Prostate gland (tissue), 2 donors: ENCODE measurements around the gene TRAP1. TPM values are rescaled to one million over a fixed set of nuclear protein-coding genes. Genes with fewer than 3 reads are reported as not detected.

Experiments used
- DNase-seq: peaks from one replicate; pipeline ENCODE4 v3.0.0-alpha.2; 2019; ENCODE audit warnings: low spot score
- H3K27ac ChIP-seq, 2 donors: fragments of 200-600 bp; sonication (generic); 2 replicates each; pipeline ENCODE4 v1.5.1; 2017 to 2019
- H3K27me3 ChIP-seq: fragments of 200-600 bp; sonication (generic); replicated peaks from 2 replicates; pipeline ENCODE4 v1.5.1; 2019; ENCODE audit not compliant: insufficient read depth
- H3K36me3 ChIP-seq, 2 donors: fragments of 200-600 bp; sonication (generic); 1 replicate in 1 of 2; 2 replicates in 1 of 2; pipeline versions ENCODE4 v1.5.1 to v1.8.1; 2017 to 2019
- H3K4me1 ChIP-seq: fragments of 200-600 bp; sonication (generic); replicated peaks from 2 replicates; pipeline ENCODE4 v1.5.1; 2019
- H3K4me3 ChIP-seq, 2 donors: fragments of 200-600 bp; sonication (generic); 2 replicates each; pipeline ENCODE4 v1.5.1; 2017 to 2019
- H3K9me3 ChIP-seq: fragments of 200-600 bp; sonication (generic); 2 replicates; pipeline ENCODE4 v1.5.1; 2017
- POLR2A ChIP-seq: fragments of 450-650 bp; IDR thresholded peaks from one replicate; pipeline ENCODE4 v1.6.1; 2016; ENCODE audit warnings: antibody characterized with exemption, mild to moderate bottlenecking
- POLR2AphosphoS5 ChIP-seq: sonication (generic); formaldehyde crosslinking; IDR thresholded peaks from one replicate; pipeline ENCODE4 v1.6.1; 2017; ENCODE audit warnings: antibody characterized with exemption
- WGBS: methylation state at CpG from one replicate; pipeline ENCODE4 v1.1.5; 2018; 5-methylcytosine and 5-hydroxymethylcytosine counted together
- intact Hi-C: fragments of 100-400 bp; cut with DNase I; formaldehyde crosslinking; loops from one replicate; pipeline ENCODE4 v1.14.2; 2022
- total RNA-seq, 2 donors: library from RNA; depleted of rRNA; stranded (reverse); fragments of >200 nt; gene quantifications; one replicate each; pipeline ENCODE4 v1.1.0, GENCODE V29; 2016
- TF ChIP-seq, protein P1 (sequence below), 4 experiments: fragments of 200-600 bp in 2 of 4; fragments of 450-650 bp in 2 of 4; sonication (generic) in 2 of 4; IDR thresholded peaks; 1 replicate in 3 of 4; 2 replicates in 1 of 4; pipeline ENCODE4 v1.5.1; 2016 to 2019; ENCODE audit warnings: antibody characterized with exemption in 4 of 4, mild to moderate bottlenecking in 2 of 4, moderate library complexity in 2 of 4

The TRAP1 gene
- total RNA-seq, 2 donors from 2014 or later = 71.2 to 88.6 TPM

DNA sequence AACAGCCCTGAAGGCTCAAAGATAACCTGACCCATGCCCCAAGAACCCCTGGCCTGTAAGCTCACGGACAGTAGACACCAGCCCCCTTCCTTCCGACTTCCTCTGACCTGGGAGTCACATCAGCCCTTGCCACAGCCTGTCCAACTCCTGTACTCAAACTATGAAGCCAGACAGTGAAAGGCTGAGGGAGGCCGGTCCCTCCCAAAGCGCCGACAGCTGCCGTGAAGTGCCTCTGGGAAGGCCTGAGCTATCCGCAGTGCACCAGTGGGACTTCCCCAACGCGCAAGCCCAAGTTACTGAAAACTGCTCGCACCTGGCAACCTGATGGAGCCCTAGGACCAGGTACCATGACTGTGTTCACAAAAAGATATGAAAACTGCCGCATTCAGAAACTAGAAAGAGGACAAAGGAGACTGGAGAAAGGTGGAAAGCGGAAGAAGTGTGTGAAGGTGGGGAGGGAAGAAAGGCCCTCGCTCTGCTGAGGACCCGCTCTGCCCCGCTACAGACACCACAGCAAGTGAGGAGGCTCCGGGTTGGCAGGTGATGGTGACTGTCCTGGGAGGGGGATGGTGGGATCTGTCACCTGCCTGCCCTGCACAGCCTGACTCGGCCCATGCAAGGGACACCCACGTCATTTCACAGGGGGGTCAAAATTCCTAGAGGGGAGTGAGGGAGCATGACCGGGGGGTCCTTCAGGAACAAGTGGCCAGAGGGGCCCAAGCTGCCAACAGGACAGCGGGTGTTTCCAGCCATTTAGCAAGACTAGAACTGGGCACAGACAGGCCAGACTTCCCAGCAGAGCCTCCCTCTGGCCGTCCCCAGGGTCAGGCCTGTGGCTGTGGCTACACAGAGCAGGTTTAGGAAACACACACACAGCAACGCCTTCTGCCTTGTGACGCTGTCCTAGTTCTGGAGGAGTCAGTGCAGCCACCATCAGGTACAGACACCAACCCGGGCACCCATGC, 13.1 kb upstream of the TRAP1 start:
- Histone ChIP-seq H3K9me3 (no peaks in the 10 kb centered on the region), H3K36me3 (peaks cover 29 to 61% of the 10 kb centered on the region in 2 donors), H3K4me3 (no peak overlapping the region), H3K27me3 (no peaks in the 10 kb centered on the region), H3K4me1 (no peaks in the 10 kb centered on the region), H3K27ac (no peak overlapping the region)
- no peak for TF ChIP-seq POLR2AphosphoS5
- no peak for TF ChIP-seq POLR2A
- TF ChIP-seq, protein P1, sequence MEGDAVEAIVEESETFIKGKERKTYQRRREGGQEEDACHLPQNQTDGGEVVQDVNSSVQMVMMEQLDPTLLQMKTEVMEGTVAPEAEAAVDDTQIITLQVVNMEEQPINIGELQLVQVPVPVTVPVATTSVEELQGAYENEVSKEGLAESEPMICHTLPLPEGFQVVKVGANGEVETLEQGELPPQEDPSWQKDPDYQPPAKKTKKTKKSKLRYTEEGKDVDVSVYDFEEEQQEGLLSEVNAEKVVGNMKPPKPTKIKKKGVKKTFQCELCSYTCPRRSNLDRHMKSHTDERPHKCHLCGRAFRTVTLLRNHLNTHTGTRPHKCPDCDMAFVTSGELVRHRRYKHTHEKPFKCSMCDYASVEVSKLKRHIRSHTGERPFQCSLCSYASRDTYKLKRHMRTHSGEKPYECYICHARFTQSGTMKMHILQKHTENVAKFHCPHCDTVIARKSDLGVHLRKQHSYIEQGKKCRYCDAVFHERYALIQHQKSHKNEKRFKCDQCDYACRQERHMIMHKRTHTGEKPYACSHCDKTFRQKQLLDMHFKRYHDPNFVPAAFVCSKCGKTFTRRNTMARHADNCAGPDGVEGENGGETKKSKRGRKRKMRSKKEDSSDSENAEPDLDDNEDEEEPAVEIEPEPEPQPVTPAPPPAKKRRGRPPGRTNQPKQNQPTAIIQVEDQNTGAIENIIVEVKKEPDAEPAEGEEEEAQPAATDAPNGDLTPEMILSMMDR (IDR thresholded peaks at IDR 0.05) = no peak
- WGBS = 87% methylated on average over 24 of the region's 24 CpGs
- intact Hi-C loops = no loop called here
- DNase-seq = no peak

DNA sequence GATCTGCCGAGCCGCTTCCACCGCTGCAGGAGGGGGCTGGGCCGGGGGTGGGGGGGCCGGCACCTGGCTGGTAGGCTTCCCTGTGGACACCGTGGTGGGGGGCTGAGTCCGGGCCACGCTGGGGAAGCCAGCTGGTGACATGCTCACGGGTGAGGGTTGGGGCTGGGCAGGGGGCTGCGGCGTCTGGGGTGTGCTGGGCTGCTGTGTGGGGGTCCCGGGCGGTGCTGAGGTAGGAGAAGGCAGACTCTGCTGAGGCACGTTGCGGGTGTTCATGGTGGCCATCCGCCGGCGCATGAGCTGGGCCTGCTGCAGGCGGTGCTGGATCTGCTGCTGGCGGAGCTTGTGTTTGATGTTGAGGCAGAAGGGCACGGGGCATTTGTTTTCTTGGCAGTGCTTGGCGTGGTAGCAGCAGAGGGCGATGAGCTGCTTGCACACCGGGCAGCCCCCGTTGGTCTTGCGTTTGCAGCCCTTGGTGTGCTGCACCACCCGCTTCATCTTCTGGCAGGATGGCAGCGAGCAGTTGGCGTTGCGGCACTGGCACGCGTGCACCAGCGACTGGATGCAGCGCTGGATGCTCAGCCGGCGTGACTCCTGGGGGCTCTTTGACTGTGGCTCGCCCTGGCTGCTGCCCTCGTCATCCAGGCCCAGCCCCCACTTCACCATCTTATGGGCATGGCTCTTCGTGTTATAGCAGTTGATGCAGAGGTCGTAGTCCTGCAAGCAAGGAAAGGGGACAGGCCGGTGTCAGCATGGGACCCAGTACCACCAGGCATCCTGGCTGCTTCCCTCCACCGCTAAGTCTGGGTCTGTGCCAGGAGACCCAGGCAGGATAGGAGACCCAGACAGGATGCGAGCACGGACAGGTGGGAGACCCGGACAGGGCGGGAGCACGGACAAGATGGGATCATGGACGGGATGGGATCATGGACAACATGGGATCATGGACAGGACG, 12.1 kb upstream of the TRAP1 start:
- WGBS = 93% methylated on average over 46 of the region's 49 CpGs
- no peaks in the 10 kb centered on the region for H3K9me3 ChIP-seq
- intact Hi-C loops = no loop called here
- DNase-seq = no peak
- H3K27me3 ChIP-seq = no peaks in the 10 kb centered on the region
- H3K4me3 ChIP-seq = no peak overlapping the region
- H3K4me1 ChIP-seq = no peaks in the 10 kb centered on the region
- H3K36me3 ChIP-seq = peaks cover 24 to 53% of the 10 kb centered on the region in 2 donors
- TF ChIP-seq, protein P1 (IDR thresholded peaks at IDR 0.05) = no peak
- TF ChIP-seq POLR2AphosphoS5 (no peak), POLR2A (no peak)
- H3K27ac ChIP-seq = no peak overlapping the region

DNA sequence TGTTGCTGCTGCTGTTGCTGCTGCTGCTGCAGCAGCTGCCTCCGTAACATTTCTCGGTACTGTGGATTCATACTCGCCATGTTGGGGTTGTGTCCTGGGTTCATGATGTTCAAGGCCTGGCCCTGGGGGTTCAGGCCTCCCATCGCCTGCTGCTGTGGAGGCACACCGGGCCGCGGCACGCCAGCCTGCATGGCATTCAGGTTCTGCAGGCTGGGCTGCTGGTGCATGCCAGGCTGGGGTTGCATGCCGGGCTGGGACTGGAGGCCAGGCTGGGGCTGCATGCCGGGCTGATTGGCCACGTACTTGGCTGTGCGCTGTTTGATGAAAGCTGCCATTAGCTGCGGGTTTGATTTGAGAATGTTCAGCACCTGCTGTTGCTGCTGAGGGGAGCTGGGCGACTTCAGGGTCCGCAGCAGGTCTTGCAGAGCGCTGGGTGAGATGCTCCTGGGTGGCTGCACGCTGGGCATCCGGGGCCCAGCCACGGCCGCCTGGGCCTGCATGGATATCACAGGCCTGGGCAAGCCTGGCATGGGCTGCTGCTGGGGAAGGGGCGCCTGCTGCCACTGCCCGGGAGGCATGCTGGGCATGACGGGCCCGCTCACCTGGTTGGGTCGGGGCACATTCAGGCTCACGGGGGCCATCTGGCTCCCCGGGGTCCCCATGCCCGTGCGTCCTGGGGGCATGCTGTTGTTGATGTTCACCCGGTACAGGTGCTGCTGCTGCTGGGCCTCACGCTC, 11.3 kb upstream of the TRAP1 start:
- no peak overlapping the region for H3K27ac ChIP-seq
- no peaks in the 10 kb centered on the region for H3K9me3 ChIP-seq
- DNase-seq = no peak
- no peaks in the 10 kb centered on the region for H3K27me3 ChIP-seq
- peaks cover 21 to 47% of the 10 kb centered on the region in 2 donors for H3K36me3 ChIP-seq
- no peak for TF ChIP-seq POLR2AphosphoS5
- 93% methylated on average over 22 of the region's 31 CpGs for WGBS
- H3K4me3 ChIP-seq = no peak overlapping the region
- H3K4me1 ChIP-seq = no peaks in the 10 kb centered on the region
- intact Hi-C loops = no loop called here

DNA sequence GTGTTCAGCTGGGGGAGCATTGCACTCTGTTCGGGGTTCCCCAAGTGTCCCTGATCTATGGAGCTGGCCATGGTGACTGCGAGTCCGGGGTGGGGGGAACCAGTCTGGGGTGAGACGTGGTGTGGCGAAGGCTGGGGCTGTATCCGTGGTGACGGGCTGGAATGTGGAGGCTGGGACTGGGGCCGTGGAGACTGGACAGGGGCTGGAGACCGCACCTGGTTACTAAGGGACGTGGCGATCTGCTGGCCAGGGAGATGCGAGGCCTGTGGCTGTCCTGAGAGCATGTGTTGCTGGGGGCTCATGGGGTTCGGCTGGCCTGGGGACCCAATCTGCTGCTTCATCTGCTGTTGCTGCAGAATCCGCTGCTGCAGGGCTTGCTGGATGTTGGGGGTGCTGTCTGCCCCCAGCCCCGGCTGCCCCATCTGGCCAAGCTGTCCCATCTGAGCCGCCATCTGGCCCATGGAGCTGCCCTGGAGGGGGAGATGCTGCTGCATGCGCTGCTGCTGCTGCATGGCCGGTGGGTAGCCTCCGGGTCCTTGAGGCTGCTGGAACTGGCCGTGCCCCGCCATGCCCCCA, 10.6 kb upstream of the TRAP1 start:
- H3K36me3 ChIP-seq = peaks cover 21 to 47% of the 10 kb centered on the region in 2 donors
- no peak overlapping the region for H3K27ac ChIP-seq
- WGBS = 92% methylated on average over 17 of the region's 21 CpGs
- H3K9me3 ChIP-seq = no peaks in the 10 kb centered on the region
- no peak overlapping the region for H3K4me3 ChIP-seq
- no peak for DNase-seq
- intact Hi-C loops = no loop called here
- TF ChIP-seq, protein P1 (IDR thresholded peaks at IDR 0.05) = no peak
- TF ChIP-seq POLR2AphosphoS5 = no peak
- TF ChIP-seq POLR2A = no peak
- no peaks in the 10 kb centered on the region for H3K27me3 ChIP-seq
- no peaks in the 10 kb centered on the region for H3K4me1 ChIP-seq
